Upper lobe of right lung (tissue), 1 donor: Measurements from ENCODE around the gene HECTD4. TPM values are rescaled to one million over a fixed set of nuclear protein-coding genes. Genes with fewer than 3 reads are reported as not detected.

Experiments
- ATAC-seq: fragments of 200-7000 bp; cut with Tn5 transposase; one replicate; pipeline ENCODE4 v1.9.1; 2020; ENCODE audit warnings: mild to moderate bottlenecking, moderate library complexity
- DNase-seq: peaks from one replicate; pipeline ENCODE4 v3.0.0-alpha.2; 2020
- H3K27ac ChIP-seq: fragments of 200-600 bp; one replicate; pipeline ENCODE4 v1.8.0; 2022
- H3K27me3 ChIP-seq: fragments of 200-600 bp; one replicate; pipeline ENCODE4 v1.8.0; 2022; ENCODE audit warnings: mild to moderate bottlenecking
- H3K36me3 ChIP-seq: fragments of 200-600 bp; one replicate; pipeline ENCODE4 v1.8.0; 2022
- H3K4me1 ChIP-seq: fragments of 200-600 bp; one replicate; pipeline ENCODE4 v1.8.0; 2022
- H3K4me3 ChIP-seq: fragments of 200-600 bp; one replicate; pipeline ENCODE4 v1.8.0; 2022; ENCODE audit warnings: mild to moderate bottlenecking
- H3K9me3 ChIP-seq: fragments of 200-600 bp; one replicate; pipeline ENCODE4 v1.8.0; 2022
- CTCF ChIP-seq: fragments of 200-600 bp; IDR thresholded peaks from one replicate; pipeline ENCODE4 v1.8.0; 2022; ENCODE audit warnings: antibody characterized with exemption
- intact Hi-C: fragments of 100-400 bp; cut with DNase I; formaldehyde crosslinking; loops from one replicate; pipeline ENCODE4 v1.11.0; 2022
- total RNA-seq: library from RNA; stranded (reverse); fragmentation: NEBNext Ultra II Directional; extraction: Animal tissue kit (Norgen Biotek cat#: 25700); gene quantifications from one replicate; pipeline ENCODE4 v1.2.1, GENCODE V29; 2021
- donor health status: DM: no; HTN: yes; CAD: no; lungs with severe emphysema.

The HECTD4 gene
- total RNA-seq, 1 donor from 2014 or later: 54.7 TPM

GRCh38 chr12:112198120-112198733 is 184.0 kb downstream of the HECTD4 start:
- DNase-seq (no peak), ATAC-seq (peak; percentile 87)
- intact Hi-C loops: loop anchor here (10.0 kb wide), 1 partner anchor 187 kb away; the partner anchor contains the start of gene HECTD4
- Histone ChIP-seq H3K36me3 (peaks cover 77% of the 10 kb centered on the region), H3K27ac (no peak overlapping the region), H3K4me3 (no peak overlapping the region), H3K4me1 (no peaks in the 10 kb centered on the region), H3K9me3 (no peaks in the 10 kb centered on the region), H3K27me3 (no peaks in the 10 kb centered on the region)
- TF ChIP-seq CTCF: peak; percentile 49

GRCh38 chr12:112196196-112196875 is 185.9 kb downstream of the HECTD4 start:
- Histone ChIP-seq H3K27me3 (no peaks in the 10 kb centered on the region), H3K36me3 (peaks cover 78% of the 10 kb centered on the region), H3K27ac (no peak overlapping the region), H3K4me1 (peaks cover 2% of the 10 kb centered on the region), H3K4me3 (no peak overlapping the region), H3K9me3 (no peaks in the 10 kb centered on the region)
- DNase-seq (no peak), ATAC-seq (no peak)
- intact Hi-C loops: loop anchor here (10.0 kb wide), 1 partner anchor 188 kb away; the partner anchor contains the start of gene HECTD4
- TF ChIP-seq CTCF: no peak

- no peaks in the 10 kb centered on the region for H3K27me3 ChIP-seq
- no peak for DNase-seq
- TF ChIP-seq CTCF: no peak
- no peaks in the 10 kb centered on the region for H3K9me3 ChIP-seq
- intact Hi-C loops: loop anchor here (10.0 kb wide), 1 partner anchor 190 kb away; the partner anchor contains the start of gene HECTD4
- H3K4me1 ChIP-seq: peaks cover 4% of the 10 kb centered on the region
- H3K36me3 ChIP-seq: peaks cover 71% of the 10 kb centered on the region
- no peak for ATAC-seq
- H3K4me3 ChIP-seq: no peak overlapping the region
- no peak overlapping the region for H3K27ac ChIP-seq
Observed at GRCh38 chr12:112194601-112195247, 187.5 kb downstream of the HECTD4 start.

- H3K36me3 ChIP-seq: peaks cover 67% of the 10 kb centered on the region
- no peaks in the 10 kb centered on the region for H3K9me3 ChIP-seq
- peak; percentile 11 for ATAC-seq
- H3K4me3 ChIP-seq: no peak overlapping the region
- peak overlapping the region; percentile 14 for H3K27ac ChIP-seq
- peaks cover 4% of the 10 kb centered on the region for H3K4me1 ChIP-seq
- intact Hi-C loops: loop anchor here (10.0 kb wide), 1 partner anchor 192 kb away; the partner anchor contains the start of gene HECTD4
- no peak for TF ChIP-seq CTCF
- no peak for DNase-seq
- no peaks in the 10 kb centered on the region for H3K27me3 ChIP-seq
Observed at GRCh38 chr12:112192475-112192874, 189.8 kb downstream of the HECTD4 start.

- no peak for DNase-seq
- intact Hi-C loops: loop anchor here (10.0 kb wide), 1 partner anchor 193 kb away; the partner anchor contains the start of gene HECTD4
- TF ChIP-seq CTCF: no peak
- ATAC-seq: no peak
- H3K4me1 ChIP-seq: peaks cover 4% of the 10 kb centered on the region
- no peak overlapping the region for H3K4me3 ChIP-seq
- no peaks in the 10 kb centered on the region for H3K9me3 ChIP-seq
- H3K27ac ChIP-seq: peak overlapping the region; percentile 14
- H3K36me3 ChIP-seq: peaks cover 63% of the 10 kb centered on the region
- no peaks in the 10 kb centered on the region for H3K27me3 ChIP-seq
Observed at GRCh38 chr12:112191840-112192321, 190.3 kb downstream of the HECTD4 start.
